Testis (tissue), 2 donors: ENCODE measurements around the gene APBB1IP.

Experiments used
- CTCF ChIP-seq, 3 experiments: fragments of 450-650 bp in 2 of 3; fragments of 200-600 bp in 1 of 3; sonication (generic) in 1 of 3; IDR thresholded peaks; one replicate each; pipeline ENCODE4 v1.5.1; 2016 to 2019; ENCODE audit warnings: antibody characterized with exemption in 3 of 3, mild to moderate bottlenecking in 2 of 3, moderate library complexity in 1 of 3
- POLR2A ChIP-seq: fragments of 450-650 bp; IDR thresholded peaks from one replicate; pipeline ENCODE4 v1.6.1; 2017; ENCODE audit warnings: antibody characterized with exemption, mild to moderate bottlenecking, moderate library complexity

GRCh38 chr10:26437637-26438461, at the start of gene APBB1IP:
- TF ChIP-seq CTCF (IDR thresholded peaks at IDR 0.05), result no peak
- no peak for TF ChIP-seq POLR2A
